GM18526 (cell line): ENCODE results near the gene GABRA1.

Source experiments
- POLR2A ChIP-seq: IDR thresholded peaks from 3 replicates; pipeline ENCODE4 v1.6.1; 2011; ENCODE audit not compliant: insufficient read length; ENCODE audit errors: extremely low read depth

Gene GABRA1

DNA sequence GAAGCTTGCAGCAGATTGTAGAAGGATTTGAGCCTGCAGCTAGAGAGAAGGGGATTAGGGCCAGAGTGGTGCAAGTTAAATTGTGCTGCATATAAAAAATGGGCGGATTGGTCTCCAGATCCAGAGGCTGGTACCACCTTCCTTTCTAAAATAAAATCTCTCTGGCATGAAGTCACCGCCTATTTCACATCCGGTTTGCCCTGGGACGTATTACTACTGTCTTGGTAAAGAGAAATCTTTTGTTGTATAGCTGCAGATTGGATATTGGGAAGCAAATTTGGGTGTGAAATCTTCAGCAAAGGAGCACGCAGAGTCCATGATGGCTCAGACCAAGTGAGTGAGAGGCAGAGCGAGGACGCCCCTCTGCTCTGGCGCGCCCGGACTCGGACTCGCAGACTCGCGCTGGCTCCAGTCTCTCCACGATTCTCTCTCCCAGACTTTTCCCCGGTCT, at the start of gene GABRA1:
TSS of gene GABRA1 (plus strand) at position 180 of the 451 bp plus-strand sequence. CDS start 2,691 bp downstream, outside the sequence.
- no peak for TF ChIP-seq POLR2A

DNA sequence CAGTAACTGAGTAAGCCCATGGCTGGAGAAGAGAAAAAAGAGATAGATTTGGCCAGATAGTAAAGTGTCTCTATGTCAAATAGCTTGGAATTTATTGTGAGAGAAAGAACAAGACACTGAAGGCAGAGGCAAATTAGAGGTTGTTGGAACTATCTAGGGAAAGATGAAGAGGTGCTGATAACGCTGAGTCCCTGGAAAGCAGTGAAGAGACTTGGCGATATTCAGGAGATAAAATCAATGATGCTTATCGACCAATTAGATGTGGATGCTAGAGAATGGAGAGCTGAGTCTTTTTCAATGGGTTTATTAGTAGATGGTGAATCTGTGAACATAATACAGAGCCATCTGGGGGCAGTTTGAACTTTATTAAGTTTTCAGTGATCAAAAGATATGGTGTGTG, 48.6 kb upstream of the GABRA1 start:
- no peak for TF ChIP-seq POLR2A

DNA sequence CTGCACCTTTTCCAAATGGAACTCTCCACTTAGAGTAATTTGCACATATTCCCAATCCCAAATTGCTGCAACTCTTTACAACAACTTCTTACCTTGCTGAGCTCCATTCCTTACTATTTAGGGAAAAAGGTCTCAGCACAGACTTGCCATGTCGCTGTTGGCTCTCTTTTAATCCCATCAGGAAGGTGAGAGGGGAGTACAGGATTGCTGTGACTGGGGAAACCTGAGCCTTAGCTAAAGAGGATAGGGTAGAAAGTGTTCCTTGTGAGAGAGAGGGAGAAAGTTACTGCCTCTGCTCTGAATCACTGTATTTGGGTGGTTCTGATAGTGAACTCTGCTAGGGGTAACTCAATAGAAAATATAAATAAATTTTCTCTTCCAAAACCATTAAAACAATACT, 43.7 kb upstream of the GABRA1 start:
- no peak for TF ChIP-seq POLR2A

DNA sequence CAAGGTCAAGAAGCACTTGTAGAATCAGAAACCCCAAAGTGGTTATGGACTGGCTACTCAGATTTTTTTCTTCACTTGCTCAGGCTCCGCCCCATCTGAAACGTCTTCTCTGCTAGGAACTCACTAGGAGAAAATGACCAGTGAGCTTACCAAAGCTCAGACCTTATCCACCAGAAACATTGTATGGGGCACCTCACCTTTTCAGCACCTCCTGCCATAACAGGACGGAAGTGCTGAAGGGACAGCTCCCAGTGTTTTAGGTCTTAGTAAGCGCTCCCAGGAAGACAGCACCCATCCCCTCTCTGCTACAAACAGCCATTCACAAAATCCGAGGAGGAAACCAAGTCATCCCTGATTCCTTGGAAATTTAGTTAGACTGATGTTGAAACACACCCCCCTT, 1.2 kb upstream of the GABRA1 start:
- TF ChIP-seq POLR2A = no peak

GRCh38 chr5:161847447-161847846, 473 bp upstream of the GABRA1 start:
- no peak for TF ChIP-seq POLR2A

- TF ChIP-seq POLR2A = no peak
Measured at GRCh38 chr5:161850491-161850890, 2.6 kb downstream of the GABRA1 start.

GRCh38 chr5:161851691-161852299, 3.9 kb downstream of the GABRA1 start:
- TF ChIP-seq POLR2A = no peak

- TF ChIP-seq POLR2A = no peak
Measured at GRCh38 chr5:161857358-161857757, 9.4 kb downstream of the GABRA1 start.

DNA sequence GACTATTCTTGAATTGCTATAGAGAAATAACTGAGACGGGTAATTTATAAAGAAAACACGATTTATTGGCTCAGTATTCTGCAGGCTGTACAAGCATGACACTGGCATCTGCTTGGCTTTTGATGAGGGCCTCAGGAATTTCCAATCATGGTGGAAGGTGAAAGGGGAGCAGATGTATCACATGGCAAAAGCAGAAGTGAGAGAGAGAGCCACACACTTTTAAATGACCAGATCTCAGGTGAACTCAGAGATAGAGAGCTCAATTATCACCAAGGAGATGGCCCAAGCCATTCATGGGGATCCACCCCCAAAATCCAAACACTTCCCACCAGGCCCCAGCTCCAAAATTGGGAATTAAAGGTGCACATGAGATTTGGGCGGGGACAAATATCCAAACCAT, 15.3 kb downstream of the GABRA1 start:
- no peak for TF ChIP-seq POLR2A

DNA sequence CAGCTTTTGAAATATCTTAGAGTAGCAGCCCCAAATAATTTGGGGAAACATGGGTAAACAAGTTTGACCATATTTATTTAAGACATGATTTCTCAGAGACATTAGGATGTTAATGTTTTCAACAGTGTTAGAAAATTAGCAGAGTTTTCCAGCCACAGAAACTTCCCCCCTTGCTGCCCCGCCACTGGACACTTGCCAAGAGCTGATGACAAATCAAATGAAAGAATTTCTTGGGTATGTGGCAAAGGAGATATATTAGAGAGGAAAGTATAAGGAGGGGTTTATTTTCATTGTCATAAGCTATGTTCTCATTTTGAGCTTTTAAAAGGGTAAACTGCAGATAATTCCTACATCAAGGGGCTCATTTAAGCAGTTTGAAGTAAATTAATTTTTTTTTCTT, 15.9 kb downstream of the GABRA1 start:
- TF ChIP-seq POLR2A = no peak

DNA sequence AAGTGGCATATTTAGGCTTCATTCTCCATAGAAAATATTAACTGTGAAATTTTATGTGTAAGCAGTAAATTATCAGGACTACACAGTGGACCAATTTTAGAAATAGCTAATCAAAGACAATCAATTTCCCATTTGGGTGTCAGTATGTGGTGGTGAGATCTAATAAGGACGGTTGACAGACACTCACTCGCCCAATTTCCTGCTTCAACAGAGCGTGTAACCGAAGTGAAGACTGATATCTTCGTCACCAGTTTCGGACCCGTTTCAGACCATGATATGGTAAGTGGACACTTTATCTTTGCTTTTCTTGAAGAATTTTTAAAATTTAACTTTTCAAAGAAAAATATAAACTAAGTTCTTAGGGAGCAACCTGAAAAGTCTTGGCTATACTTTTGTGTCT, 17.6 kb downstream of the GABRA1 start:
- TF ChIP-seq POLR2A = no peak

GRCh38 chr5:161889971-161890370, 42.1 kb downstream of the GABRA1 start:
- no peak for TF ChIP-seq POLR2A

DNA sequence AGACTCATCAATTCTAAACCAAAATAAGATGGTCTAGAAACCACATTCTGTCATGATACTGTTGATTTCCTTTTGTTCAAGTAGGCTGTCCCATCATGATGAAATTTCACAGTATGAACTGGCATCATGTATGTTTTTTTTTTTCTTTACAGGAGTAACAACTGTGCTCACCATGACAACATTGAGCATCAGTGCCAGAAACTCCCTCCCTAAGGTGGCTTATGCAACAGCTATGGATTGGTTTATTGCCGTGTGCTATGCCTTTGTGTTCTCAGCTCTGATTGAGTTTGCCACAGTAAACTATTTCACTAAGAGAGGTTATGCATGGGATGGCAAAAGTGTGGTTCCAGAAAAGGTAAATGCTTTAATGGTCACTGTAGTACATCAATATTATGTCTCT, 47.6 kb downstream of the GABRA1 start:
- no peak for TF ChIP-seq POLR2A

- TF ChIP-seq POLR2A = no peak
Measured at GRCh38 chr5:161897033-161897432, 49.1 kb downstream of the GABRA1 start.

- TF ChIP-seq POLR2A = no peak
Measured at GRCh38 chr5:161899590-161899989, 51.7 kb downstream of the GABRA1 start.

DNA sequence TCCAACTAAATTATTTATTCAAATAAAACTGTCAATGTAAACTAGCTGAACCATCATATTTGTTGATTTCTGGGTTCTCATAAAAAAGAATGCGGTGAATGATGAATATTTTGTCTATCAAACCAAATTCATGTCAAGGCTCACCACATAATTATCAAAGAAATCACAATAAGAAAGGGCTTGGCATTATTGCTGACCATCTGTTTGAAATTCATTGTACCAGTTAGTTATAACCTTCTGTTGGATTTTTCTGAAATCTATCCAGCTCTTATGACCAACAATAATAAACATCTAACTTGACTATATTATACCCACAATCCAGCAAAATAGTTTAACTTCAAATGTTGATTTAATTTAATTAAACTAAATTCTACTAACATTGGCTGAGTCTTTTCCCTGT, 53.1 kb downstream of the GABRA1 start:
- no peak for TF ChIP-seq POLR2A

DNA sequence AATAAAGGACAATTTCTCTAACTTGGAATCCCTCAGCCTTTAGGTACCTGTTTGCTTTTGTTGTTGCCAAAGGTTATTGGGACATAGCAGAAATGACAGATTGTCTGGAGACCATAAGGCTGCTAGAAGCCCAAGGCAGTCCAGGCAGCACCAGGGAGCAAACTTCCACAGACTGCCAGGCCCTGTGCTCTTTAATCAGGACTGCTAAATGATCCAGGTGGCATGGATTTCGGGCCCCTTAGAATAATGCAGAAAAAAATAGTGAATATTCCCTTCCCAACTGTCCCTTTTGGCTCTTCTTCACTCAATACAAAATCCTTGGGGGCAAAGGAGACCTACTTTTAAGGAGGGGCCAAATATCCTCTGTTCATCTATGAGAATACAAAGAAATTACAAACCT, 73.9 kb downstream of the GABRA1 start:
- no peak for TF ChIP-seq POLR2A

- no peak for TF ChIP-seq POLR2A
Measured at GRCh38 chr5:161924270-161924669, 76.3 kb downstream of the GABRA1 start.

DNA sequence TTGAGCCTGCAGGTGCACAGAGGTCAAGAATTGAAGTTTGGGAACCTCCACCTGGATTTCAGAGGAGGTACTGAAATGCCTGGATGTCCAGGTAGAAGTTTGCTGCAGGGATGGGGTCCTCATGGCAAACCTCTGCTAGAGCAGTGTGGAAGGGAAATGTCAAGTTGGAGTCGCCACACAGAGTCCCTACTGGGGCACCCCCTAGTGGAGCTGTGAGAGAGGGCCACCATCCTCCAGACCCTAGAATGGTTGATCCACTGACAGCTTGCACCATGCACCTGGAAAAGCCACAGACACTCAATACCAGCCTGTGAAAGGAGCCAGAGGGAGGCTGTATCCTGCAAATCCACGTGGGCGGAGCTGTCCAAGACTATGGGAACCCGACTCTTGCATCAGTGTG, 78.0 kb downstream of the GABRA1 start:
- TF ChIP-seq POLR2A = no peak
